ENCODE data around the gene SLC4A1AP.
"Not testable (repeated sequence)": the region's sequence is repeated elsewhere in the genome, so short reads cannot be mapped to it uniquely, and the experiment has no call there.

Gene SLC4A1AP

DNA sequence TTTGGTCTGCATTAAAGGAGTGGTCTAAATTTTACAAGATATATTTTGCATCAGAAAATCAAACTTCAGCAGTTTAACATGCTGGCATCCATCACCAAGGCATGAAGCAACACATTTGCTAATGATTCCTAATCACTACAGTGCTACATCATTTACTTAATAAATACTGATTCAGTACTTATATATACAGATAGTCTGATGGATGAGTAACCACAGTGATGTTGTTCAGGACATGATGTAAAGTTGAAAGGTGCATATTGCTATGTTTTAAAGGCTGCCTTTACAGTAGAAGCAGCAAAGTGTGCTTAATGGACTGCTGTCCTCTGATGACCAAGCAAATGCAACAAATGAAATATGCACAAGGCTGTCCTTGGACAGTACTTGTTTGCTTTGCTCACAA, 11.3 kb upstream of the SLC4A1AP start:
- DNase-seq: no peak

DNA sequence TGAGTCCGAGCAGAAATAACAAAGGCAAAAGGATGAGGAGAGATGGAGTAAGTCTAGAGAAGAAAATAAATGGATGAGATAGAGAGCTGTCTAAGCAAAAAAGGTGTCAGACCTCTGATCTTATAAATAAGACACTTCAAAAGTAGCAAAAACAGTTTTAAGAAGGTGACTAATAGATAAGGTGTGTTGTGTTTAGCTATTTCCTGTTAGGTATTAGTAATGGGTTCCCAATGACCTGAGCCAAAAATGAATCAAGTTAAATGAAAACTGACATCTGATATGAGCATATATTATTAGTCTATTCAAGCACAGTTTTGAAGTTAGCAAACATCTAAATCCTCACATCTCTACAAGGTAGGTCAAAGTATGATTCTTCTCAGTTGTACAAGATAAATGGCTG, 10.9 kb upstream of the SLC4A1AP start:
- DNase-seq: no peak

GRCh38 chr2:27653397-27653796, 10.3 kb upstream of the SLC4A1AP start:
- no peak for DNase-seq

DNA sequence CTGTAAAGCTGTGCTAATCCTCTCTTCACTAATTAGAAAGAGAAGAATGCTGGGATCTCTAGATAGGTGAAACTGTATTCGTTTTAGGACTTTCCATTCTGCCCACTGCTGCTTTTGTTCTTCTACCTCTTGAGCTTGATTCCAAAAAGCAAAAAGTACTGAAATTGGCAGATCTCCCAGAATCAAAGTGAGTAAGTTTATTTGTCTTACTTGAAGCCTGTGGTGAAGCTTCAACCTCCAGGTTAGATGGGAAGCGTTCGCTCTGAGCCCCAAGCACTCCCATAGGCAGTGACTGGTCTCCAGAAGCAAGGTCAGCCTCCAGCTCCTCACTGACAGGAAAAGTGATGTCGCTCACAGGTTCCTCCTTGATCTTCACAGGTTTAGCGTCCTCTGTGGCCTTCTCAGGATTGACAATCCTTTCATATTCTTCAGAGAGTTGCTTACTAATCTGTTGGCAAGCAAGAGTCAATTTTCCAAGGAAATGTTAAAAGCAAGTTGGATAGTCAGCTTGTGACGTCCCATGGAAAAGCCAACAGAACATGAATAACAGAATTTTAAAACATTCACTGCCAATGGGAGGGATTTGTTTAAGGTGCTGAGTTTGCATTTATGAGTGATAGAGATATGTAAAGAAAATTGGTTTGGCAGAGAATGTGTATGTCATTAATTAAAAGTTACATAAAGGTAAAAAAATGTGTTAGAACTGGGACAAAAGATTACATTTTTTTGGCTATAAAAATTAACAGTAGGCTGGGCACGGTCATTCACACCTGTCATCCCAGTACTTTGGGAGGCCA, 8.3 kb upstream of the SLC4A1AP start:
- no peak for DNase-seq

DNA sequence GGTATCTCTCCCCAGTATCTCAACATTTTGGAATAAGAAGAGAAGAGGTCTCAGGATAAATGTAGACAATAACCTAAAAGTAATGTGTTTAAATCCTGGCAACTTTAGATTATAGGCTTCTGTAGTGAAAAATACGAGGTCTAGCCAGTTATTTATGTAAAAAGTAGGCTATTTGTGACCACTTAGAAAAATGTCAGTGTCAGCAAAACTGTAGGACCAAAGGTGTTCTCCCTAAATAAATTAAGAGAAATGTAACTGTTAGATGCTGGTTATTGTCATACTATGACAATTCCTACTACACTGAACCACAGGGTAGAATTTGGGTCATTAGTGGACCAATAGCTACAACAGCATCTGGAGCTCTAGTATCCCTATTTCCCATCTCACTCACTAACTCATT, 2.3 kb upstream of the SLC4A1AP start:
- no peak for DNase-seq

GRCh38 chr2:27664154-27664574, 475 bp downstream of the SLC4A1AP start:
- no peak for DNase-seq

DNA sequence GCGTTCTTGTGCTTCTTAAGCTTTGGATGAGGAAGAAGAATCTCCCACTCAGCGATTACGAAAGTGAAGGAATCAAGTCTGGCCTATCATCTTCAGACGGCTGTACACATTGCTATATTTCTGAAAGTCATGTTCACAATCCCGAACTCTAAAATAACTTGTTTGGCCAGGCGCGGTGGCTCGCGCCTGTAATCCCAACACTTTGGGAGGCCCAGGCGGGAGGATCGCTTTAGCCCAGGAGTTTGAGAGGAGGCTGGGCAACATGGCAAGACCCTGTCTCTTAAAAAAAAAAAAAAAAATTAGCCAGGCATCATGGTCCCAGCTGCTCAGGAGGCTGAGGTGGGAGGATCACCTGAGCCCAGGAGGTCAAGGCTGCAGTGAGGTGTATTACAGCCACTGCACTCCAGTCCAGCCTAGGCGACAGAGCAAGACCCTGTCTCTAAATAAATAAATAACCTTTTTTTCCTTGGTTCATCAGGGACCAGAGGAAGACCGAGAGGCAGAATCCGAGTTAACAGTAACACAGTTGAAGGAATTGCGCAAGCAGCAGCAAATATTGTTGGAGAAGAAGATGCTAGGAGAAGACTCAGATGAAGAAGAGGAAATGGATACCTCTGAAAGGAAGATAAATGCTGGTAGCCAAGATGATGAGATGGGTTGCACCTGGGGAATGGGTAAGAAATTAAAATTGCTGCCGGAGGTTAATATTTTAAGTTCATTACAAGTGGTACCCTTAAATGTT, 1.1 kb downstream of the SLC4A1AP start:
- DNase-seq: no peak

DNA sequence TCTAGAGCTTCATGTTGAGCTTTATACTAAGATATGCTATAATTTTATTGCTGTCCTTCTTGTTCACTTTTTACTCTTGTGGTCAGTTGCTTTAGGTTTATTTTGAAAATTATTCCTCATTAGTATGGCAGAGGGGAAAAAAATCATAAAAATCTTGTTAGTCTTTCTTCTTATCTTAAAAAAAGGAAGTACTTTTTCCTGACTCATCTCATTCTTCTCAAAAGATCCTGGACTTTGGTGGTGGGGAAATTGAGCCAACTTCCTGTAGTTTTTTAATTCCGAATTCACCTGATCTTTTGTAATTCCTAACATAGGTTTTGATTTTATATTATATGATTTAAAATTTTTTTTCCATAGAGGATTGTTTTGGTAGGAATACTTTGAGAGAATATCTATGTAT, 3.8 kb downstream of the SLC4A1AP start:
- DNase-seq: no peak

GRCh38 chr2:27671235-27671634, 7.5 kb downstream of the SLC4A1AP start:
- DNase-seq: no peak

GRCh38 chr2:27672723-27673486, 9.2 kb downstream of the SLC4A1AP start:
- no peak for DNase-seq

GRCh38 chr2:27680571-27680970, 16.9 kb downstream of the SLC4A1AP start:
- DNase-seq: no peak

DNA sequence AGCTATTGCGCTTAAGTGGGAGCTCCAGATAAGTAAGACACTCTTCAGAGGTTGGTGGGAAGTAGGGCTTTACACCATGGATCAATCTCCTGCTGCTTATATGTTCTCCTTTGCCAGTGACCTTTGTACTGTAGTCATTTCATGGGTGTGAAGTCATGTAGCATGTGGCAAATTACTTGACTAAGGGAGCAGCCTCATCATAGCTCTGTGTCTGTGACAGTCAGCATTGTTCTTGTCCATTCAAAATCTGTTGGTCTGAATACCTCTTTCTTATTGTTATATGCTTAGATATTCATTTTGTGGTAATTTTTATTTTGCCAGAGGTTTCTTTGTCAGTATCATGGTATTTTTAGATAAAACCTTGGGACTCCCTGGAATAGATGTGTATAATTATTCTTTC, 18.2 kb downstream of the SLC4A1AP start:
- no peak for DNase-seq

- not testable (repeated sequence) for DNase-seq
These were observed 18.7 kb downstream of the SLC4A1AP start for GRCh38 chr2:27682334-27682771.

- peak; percentile 60 for DNase-seq
These were observed 19.8 kb downstream of the SLC4A1AP start for GRCh38 chr2:27683390-27684071.

- not testable (repeated sequence) for DNase-seq
These were observed 21.3 kb downstream of the SLC4A1AP start for GRCh38 chr2:27685006-27685405.

- DNase-seq: no peak
These were observed 21.9 kb downstream of the SLC4A1AP start for GRCh38 chr2:27685577-27685976.

DNA sequence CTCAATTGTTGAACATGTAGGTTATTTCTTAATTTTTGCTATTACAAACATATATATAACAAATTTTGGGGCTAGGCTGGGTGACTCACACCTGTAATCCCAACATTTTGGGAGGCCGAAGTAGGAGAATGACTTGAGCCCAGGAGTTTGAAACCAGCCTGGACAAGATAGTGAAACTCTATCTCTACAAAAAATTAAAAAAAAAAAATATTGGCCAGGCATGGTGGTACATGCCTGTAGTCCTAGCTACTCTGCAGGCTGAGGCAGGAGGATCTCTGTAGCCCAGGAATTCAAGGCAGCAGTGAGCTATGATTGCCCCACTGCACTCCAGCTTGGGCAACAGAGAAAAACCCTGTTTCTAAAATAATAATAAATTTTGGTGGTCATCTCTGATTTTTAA, 23.5 kb downstream of the SLC4A1AP start:
- no peak for DNase-seq

GRCh38 chr2:27689424-27689823, 25.7 kb downstream of the SLC4A1AP start:
- no peak for DNase-seq

DNA sequence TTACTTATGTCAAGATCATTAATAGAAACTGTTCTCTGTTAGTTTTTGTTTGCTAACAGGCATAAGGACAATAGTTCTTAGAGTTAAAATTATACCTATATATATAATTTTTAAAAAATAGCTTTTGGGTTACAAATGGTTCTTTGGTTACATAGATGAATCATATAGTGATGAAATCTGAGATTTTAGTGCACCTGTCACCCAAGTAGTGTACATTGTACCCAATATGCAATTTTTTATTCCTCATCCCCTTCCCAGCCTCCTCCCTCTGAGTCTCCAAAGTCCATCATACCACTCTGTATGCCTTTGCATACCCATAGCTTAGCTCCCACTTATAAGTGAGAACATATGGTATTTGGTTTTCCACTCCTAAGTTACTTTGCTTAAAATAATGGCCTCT, 26.4 kb downstream of the SLC4A1AP start:
- no peak for DNase-seq

- no peak for DNase-seq
These were observed 34.0 kb downstream of the SLC4A1AP start for GRCh38 chr2:27697660-27698059.

GRCh38 chr2:27701676-27702075, 38.0 kb downstream of the SLC4A1AP start:
- DNase-seq: no peak

DNA sequence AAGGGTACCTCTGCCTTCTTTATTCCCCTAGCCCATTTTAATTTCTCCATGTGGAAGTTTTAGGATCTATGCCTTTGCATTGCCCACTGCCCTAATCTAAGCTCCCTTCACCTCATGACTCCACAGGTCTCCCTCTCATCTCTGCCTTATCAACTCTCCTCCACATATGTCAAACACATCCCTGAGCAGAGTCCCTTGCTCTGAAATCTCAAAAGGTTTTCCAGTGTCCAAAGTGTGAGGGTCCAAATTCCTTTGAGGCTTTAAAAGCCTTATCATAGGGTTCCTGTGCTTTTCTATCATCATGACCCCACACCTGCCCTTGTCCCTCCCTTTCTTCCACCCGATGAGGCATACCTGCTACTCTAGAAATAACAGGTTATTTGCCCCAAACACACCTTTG, 38.6 kb downstream of the SLC4A1AP start:
- DNase-seq: no peak

Data from left hindlimb (tissue), 1 donor.